ENCODE measurements around the gene MAN2A1.

MAN2A1 gene

GRCh38 chr5:109705596-109705995 lies 15.9 kb downstream of the MAN2A1 start:
- no peak for DNase-seq (ENCODE audit: low read depth in 4 of 4, low spot score in 1 of 4)

- DNase-seq (ENCODE audit: low read depth in 4 of 4, low spot score in 1 of 4): no peak
Measured at GRCh38 chr5:109706095-109706494, 16.4 kb downstream of the MAN2A1 start.

DNA sequence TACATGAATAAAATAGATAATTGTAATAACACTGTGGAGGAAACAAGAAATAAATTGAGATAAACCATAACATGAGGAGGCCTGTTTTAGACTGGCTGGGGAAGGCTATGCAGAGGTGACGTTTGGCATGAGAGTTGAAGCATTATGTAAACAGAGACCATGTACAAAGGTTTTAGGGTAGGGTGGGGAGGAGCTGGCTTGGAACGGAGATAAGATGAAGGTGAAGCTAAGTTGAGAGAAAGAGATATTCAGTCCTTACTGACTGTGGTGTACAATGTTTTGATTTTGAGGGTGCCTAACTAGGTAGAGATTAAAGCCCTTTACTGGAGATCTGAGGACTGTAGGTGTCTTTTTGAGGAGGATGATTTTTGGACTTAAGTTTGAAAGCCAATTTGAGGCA lies 17.8 kb downstream of the MAN2A1 start:
- DNase-seq (ENCODE audit: low read depth in 4 of 4, low spot score in 1 of 4): no peak

DNA sequence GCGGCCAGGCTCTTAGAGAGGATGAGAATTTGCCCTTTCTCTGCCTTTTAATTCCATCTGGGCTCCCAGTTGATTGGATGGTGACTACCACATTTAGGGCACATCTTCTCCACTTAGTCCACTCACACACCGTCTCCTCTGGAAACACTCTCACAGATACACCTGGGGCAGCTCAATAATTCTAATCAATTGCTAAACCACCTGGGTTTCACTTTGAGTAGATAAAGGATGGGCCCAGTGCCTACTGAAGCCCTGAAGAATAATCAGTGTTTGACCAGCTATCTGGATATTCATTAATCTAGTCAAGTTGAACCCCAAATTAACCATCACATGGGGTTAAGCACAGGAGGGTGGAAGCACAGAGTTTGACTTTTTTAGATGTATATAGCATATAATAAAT lies 19.1 kb downstream of the MAN2A1 start:
- no peak for DNase-seq (ENCODE audit: low read depth in 4 of 4, low spot score in 1 of 4)

DNA sequence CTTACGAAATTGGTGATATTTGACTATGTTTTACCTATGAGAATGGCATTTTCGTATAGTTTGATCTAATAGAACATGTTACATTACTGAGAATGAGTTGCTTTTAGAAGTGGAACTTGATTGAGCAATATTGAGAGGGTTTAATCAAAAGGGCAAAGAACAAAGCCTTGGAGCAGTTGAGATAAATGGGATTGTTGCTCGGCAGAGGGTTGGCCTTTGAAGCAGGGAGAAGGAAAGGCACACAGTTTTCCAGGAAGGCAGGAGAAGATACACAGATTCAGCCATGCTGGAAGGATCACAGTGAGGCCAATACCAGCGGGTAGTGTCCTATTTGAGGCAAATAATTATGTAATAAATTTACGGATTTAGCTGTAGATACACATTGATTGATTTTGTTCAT lies 19.5 kb downstream of the MAN2A1 start:
- DNase-seq (ENCODE audit: low read depth in 4 of 4, low spot score in 1 of 4): no peak

- DNase-seq (ENCODE audit: low read depth in 4 of 4, low spot score in 1 of 4): no peak
Measured at GRCh38 chr5:109711673-109712072, 21.9 kb downstream of the MAN2A1 start.

- DNase-seq (ENCODE audit: low read depth in 4 of 4, low spot score in 1 of 4): no peak
Measured at GRCh38 chr5:109713453-109713852, 23.7 kb downstream of the MAN2A1 start.

DNA sequence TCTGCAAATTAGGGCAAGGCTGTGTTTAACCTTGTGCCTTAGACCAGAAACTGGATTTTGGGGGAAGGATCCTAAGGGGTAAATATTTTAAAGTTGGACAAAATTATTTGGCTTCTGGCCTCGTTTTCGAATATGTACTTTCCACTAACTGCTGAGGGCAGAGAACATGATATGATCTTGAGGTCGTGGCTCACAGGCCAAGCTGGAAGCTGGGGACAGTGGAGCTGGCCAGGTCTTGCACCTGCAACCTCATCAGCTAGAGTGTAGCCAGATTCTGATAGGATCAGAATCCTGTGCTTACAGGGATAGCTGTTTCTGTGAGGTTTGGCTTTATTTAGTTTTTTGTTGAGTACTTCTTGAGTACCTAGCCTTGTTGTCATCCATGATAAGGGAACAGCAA lies 24.9 kb downstream of the MAN2A1 start:
- no peak for DNase-seq (ENCODE audit: low read depth in 4 of 4, low spot score in 1 of 4)

GRCh38 chr5:109718216-109718615 lies 28.5 kb downstream of the MAN2A1 start:
- no peak for DNase-seq (ENCODE audit: low read depth in 4 of 4, low spot score in 1 of 4)

DNA sequence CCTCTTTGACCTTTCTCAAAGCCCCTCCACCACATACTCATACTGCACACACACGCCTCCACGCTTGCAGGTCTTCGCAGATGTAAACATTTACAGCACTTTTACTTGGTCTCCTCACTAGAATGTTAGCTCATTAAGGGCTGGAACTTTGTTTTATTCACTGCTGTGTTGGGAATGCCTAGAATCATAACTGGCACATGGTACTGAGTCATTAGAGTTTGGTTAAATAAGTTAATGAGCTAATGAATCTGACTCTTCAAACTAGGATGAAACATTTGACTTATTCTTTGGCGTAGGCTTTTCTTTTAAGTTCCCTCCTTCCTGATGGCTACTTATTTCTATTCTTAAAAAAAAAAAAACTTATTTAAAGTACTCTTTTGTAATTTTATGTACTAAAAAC lies 28.9 kb downstream of the MAN2A1 start:
- DNase-seq (ENCODE audit: low read depth in 4 of 4, low spot score in 1 of 4): no peak

- DNase-seq (ENCODE audit: low read depth in 4 of 4, low spot score in 1 of 4): no peak
Measured at GRCh38 chr5:109719978-109720377, 30.3 kb downstream of the MAN2A1 start.

DNA sequence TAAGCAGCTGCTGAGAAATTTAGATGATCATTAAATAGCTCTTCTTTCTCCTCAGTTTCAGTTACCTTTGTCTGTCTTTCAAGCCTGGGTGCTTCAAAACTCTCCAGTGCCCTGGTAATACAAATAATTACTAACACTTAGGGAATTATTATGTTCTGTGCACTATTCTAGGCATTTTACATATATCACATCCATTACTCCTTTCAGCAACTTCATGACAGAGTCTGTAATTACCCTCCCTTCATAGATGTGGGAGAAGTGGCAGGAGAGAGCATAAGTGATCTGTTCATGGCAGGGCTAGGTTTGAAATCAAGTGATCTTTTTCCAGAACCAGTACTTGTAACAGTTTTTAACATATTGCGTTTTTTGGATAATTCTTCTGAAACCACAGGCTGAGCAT lies 32.0 kb downstream of the MAN2A1 start:
- no peak for DNase-seq (ENCODE audit: low read depth in 4 of 4, low spot score in 1 of 4)

DNA sequence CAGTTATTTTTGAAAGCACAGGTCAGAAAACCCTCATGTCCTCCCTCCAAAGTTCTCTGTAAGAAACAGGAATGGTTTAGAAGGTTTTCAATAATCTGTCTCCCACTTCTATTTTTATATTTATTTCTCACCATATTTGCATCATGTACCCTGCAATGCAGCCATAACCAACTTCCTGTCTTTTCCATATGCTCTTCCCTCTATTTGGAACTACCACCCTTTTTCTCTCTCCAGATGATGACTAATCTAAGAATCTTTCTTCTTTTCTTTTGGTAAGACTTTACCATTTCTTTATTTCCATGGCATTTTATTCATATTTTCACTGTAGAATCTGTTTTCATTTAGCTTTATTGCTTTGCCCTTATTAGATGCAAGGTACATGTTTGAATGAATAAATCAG lies 33.9 kb downstream of the MAN2A1 start:
- DNase-seq (ENCODE audit: low read depth in 4 of 4, low spot score in 1 of 4): no peak

DNA sequence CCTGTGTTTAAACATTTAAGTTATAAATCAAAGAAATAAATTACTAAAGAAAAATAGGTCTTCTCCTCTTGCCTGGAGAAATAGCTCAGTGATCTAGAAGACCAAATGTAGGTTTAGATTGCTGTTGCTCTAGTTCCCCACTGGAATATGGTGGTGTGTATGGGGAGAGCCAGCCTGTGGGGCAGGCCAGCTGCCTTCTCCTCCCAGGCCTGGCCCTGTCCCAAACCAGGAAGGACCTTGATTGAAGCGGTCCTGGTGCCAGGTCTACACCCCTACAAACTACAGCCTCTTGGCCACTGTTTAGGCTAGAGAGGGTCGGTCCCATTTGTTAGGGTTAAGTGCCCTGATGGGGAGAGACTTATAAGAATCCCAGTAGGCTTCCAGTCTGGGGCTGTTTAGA lies 35.4 kb downstream of the MAN2A1 start:
- DNase-seq (ENCODE audit: low read depth in 4 of 4, low spot score in 1 of 4): no peak

DNA sequence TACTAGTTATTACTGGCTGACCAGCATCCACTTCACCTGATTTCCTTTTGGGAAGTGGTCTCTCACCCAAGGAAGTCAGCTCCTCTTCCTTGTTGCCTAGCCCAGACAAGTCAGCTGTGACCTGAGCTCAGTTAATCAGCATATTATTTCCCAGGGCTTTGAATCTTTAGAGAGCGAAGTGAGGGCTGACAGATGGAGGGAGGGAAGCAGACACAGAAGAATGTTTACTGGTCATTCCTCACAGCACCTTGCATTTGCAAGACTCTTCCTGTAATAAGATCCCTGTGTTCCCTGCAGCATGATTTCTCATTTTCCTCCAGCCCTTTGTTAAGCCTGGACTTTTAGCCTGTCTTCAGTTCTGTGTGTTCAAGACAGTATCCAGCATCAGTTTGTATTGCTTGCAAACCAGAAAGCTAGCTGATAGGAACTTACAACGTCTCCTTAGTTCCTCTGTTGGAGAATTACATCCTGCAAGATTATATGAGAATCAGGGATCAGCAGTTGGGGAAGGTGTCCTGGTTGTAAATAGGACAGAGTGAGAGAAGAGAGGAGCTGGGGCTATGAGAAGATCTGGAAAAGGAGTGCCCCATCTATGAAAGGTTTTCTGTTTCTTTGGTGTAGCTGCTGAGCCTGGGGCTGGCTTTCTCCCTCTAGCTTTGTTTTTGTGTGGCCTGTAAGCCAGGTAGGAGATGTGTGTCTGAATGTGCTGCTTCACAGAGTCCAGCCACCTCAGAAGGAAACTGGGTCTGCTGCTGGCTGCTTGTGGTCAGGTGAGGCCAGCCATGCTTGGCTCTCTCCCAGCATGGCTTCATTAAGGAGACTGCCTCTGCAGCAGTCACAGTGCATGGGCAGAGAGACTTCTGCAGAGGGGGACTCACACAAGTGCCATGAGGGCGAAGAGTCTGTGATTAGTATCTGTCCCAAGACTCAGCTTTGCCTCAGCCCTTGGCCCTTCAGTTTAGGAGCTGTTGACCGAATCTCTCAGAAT lies 50.3 kb downstream of the MAN2A1 start:
- DNase-seq (ENCODE audit: low read depth in 4 of 4, low spot score in 1 of 4): no peak

DNA sequence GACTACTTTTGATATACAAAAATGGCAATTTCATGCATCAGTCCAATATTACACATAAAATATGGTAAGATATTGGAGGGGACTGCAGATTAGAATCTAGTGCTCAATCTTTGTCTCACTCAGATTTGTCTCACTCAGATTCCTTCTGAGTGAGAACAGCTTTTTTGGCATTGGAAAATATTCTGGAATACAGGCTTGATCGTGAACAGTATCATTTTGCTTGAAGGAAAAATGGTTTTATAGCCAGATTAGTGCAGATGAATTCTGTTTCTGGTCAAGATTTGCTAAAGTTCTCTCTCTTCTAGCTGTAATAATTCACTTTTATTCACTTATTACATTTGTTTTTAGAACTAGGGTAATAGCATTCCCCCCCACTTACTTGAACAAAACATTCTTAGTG lies 51.2 kb downstream of the MAN2A1 start:
- no peak for DNase-seq (ENCODE audit: low read depth in 4 of 4, low spot score in 1 of 4)

DNA sequence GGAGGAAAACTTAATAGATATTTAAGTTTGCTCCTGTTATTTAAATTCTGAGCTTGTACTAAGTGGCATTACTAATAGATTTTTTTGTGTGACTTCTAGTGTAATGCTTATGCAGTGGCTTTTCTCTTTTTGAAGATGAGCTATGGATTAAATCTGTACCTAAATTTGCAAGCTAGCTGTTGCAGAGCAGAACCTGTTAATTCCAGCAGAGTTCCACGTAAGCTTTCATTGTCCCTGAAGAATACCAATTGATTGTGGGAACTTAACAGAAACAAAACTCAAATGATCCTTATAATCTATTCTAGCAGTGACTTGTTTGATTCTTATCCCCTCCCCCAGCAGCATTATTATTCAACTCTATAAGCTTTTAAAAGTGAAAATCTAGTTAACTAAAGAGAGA lies 51.7 kb downstream of the MAN2A1 start:
- DNase-seq (ENCODE audit: low read depth in 4 of 4, low spot score in 1 of 4): no peak

GRCh38 chr5:109743041-109743531 lies 53.4 kb downstream of the MAN2A1 start:
- DNase-seq (ENCODE audit: low read depth in 4 of 4, low spot score in 1 of 4): no peak

DNA sequence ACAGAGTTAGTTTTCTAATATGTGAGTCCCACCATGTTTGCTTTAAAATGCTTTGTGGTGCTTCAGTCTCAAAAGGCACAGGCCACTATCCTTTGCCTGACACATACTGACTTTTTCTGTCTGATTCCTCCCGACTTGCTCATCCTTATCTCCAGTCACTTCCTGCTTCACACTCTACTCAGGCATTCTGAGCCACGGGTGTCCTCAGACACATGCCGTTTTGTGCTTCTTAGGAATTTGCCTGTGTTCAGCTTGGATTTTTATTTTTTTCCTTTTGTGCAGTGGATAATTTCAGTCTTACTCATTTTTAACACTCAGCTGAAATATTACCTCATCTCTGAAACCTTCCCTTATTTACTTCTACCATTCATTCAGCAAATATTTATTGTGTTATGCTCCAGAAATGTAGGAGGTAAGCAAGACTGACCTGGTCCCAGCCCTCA lies 54.1 kb downstream of the MAN2A1 start:
- no peak for DNase-seq (ENCODE audit: low read depth in 4 of 4, low spot score in 1 of 4)

DNA sequence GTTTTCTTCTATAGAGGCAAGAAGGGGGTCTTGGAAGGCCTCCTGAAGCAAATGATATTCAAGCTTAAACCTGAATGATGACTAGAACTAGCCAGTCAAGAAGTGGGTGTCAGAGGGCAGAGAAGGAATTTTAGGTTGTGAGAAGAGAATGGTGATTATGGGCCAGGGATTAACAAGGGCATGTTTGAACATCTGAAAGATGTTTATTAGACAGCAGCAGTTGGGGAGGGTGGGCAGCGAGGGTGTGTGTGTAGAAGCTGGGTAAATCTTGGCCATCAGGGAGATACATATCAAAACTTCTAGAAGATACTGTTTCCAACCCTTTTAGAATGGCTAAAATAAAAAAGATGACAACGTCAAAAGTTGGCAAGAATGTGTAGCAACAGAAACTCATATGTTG lies 54.5 kb downstream of the MAN2A1 start:
- DNase-seq (ENCODE audit: low read depth in 4 of 4, low spot score in 1 of 4): no peak

DNA sequence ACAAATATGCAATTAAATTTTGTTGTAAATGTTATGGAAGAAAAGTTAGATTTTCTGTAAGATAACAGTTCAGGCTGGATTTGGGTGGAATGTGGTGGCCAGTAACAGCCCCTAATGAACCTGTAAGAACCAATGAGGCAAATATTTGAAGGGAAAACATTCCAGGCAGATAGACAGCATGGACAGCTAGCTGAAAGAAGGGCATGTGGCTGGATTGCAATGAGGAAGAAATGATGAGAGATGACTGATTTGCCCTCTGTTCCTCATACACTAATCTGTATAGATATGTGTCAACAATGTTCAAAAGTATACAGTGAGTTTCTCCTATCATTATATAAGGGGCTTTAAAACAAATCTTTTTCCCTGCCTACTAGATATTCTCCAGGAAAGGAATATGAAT lies 58.8 kb downstream of the MAN2A1 start:
- no peak for DNase-seq (ENCODE audit: low read depth in 4 of 4, low spot score in 1 of 4)

- DNase-seq (ENCODE audit: low read depth in 4 of 4, low spot score in 1 of 4): no peak
Measured at GRCh38 chr5:109750463-109750862, 60.7 kb downstream of the MAN2A1 start.

DNA sequence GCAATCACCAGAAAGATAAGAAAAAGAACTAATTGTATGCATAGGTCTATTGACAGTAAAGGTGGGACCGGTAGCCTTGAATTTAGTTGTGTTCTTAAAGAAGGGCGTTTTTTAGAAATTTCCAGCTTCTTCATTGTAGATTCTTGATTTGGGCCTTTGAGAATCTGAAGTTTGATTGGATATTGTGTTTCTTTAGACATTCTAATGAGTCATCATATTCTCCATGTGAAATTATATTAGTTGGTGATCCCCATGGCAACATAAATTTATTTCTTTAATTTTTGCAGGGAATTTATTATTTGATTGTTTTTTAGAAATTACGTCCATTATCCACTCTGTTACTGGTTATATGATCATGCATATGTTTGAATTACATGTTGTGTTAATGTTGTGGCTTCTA lies 63.6 kb downstream of the MAN2A1 start:
- no peak for DNase-seq (ENCODE audit: low read depth in 4 of 4, low spot score in 1 of 4)

Measured in stimulated activated CD4-positive, alpha-beta T cell treated with anti-CD3 and anti-CD28 coated beads, Interleukin-1b, Interleukin-23, amount 100 ng/mL, for 24 hours (primary cell).